ENCODE measurements around the gene VSIR.
A peak's percentile ranks its signal among the peaks of the same experiment; 100 is the strongest.

The VSIR gene

GRCh38 chr10:71711052-71711623 is 62.2 kb downstream of the VSIR start:
- DNase-seq: no peak

DNA sequence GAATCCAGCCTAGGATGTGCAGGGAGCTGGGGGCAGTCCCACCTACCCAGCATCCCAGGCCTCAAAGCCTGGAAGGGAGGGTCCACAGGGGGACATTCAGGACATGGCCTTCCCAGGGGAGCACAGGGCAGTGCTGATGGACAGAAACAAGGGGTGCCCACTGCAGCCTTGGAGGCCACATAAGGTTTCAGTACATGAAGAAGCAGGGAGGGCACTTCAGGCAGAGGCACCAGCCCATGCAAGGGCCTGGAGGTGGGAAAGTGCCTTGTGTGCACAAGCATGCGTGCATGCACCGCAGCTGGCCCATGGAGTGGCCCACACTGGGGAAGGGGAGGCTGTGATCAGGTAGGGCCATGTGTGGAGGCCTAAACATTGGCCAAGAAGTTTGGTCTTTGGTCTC is 62.8 kb downstream of the VSIR start:
- no peak for DNase-seq

DNA sequence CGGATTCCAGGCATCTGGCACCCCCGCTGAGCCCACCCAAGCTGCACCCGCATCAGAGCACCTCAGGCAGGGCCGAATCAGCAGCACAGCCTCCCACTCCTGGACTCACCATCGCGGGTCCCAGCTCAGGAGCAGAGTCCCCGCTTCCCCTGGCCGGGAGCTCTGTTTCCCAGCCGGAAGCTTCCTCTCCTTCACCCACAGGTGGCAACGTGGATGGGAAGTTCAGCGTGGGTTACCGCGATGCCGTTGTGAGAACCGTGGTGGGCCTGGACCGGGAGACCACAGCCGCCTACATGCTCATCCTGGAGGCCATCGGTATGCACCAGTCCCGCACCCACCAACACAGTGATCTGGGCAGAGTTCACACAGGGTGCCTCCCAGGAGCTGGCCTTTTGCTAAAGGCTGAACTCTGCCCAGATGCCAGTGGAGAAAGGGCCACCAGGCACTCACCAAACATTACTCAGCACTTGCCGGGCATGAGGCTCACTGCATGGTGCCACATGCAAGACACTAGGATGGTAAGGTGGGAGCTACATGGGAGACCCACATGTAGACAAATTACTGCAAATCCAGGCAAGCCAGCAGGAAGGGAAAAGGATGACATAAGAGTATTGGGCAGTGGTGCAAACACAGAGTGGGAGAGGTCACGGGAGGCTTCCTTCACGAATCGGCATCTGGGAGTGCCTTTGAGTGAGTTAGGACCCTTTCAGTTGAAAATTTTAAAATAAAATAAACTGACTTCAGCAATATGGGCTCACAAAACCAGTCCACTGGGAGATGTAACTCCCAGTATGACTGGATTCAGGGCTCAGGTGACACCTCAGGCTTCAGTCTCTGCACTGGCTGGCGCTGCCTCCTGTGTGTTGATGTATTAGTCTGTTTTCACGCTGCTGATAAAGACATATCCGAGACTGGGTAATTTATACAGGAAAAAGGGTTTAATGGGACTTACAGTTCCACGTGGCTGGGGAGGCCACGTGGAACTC is 64.1 kb downstream of the VSIR start:
- DNase-seq: no peak

GRCh38 chr10:71708301-71708703 is 65.0 kb downstream of the VSIR start:
- peak; percentile 73 for DNase-seq

DNA sequence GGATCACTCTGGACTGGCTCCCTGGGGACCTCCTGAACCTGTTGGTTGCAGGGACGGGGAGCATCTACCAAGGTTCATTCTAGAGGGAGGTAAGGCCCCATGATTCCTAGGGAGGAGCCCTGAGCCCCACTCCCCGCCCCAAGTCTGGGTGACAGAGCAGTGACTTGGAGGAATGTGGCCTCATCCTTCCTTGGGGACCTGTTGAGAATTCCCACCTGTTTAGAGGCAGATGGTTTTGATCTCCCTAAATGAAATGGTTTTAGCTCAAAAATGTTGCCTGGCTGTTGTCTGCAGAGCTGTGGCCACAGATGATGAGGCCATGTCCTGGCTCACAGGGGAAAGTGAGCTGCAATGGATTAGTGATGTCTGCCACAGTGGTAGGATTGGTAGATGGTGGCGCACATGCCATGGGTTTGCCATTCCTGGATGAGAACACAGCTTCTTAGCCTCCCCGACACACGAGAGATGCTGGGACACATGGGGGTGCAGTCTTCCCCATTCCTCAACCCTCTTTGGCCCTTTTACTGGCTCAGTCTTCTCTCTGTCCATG is 66.0 kb downstream of the VSIR start:
- no peak for DNase-seq

- DNase-seq: no peak
These were observed 66.9 kb downstream of the VSIR start for GRCh38 chr10:71706216-71707121.

DNA sequence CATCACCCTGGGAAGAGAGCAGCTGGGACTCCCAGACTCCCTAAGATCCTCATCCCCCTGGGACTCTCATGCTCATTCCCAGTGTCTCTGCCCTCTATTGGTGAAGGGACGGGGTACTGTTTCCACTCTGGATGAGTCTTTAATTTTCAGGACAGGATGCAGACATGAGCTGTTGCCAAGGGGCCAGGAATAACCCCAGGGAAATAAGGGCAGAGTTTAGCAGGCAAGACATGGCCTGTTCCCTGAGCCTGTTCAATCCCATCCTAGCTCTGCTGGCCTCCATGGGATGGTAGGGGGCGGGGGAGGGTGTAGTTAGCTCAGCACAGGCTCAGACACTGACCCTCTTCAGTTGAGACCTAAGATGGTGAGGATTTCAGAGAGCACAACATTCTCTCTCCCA is 67.7 kb downstream of the VSIR start:
- no peak for DNase-seq

DNA sequence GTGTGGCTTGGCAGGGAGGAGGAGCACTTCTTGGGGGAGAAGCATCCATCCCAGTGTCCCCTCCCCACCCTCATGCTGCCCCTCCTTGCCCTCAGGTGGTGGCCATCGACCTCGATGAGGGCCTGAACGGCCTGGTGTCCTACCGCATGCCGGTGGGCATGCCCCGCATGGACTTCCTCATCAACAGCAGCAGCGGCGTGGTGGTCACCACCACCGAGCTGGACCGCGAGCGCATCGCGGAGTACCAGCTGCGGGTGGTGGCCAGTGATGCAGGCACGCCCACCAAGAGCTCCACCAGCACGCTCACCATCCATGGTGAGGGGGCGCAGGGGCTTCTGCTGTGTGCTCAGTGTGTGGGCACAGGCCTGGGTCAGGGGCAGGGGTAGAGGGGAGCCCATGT is 68.5 kb downstream of the VSIR start:
- no peak for DNase-seq

DNA sequence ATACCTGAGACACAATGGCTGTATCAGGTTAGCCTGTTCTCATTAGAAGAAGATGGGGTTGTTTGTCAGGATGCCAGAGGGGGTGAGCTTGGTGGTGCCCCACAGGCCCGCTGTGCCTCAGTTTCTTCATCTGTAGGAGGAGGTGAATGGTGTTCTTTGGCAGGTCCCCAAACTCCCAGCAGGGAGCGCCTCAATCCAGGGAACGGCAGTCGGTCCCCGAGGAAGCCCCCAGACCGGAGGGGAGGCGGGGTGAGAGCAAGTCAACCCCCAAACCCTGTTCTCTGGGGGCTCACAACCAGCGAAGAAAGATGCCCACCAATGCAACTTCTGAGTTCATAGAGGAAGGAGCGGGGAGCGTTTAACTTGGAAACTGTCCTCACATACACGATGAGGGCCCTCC is 69.7 kb downstream of the VSIR start:
- no peak for DNase-seq

DNA sequence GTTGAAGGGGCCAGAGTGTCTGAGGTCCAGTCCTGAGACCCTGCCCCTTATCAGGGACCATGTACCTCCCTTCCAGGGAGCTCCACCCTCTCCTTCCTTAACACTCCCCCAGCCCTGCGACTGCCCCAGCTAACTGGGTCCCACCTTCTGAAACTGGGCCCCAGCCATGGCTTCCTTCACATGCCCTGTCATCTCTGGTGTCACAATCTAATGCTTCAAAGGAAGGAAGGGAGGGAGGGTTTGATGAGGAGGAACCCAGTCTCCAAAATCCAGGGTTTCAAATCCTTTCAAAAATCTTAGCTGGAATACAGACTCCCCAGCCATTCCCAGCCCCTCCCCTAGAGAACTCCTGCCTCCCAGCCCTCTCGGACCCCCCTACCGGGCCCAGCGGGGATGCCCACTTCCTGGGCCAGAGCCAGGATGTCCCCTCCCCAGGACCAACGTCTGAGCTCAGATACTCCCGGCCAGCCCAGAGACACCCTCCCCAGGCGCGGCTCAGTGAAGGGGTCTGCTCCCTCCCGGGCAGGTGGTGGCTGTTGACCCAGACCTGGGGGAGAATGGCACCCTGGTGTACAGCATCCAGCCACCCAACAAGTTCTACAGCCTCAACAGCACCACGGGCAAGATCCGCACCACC is 71.7 kb downstream of the VSIR start:
- no peak for DNase-seq

- no peak for DNase-seq
These were observed 72.5 kb downstream of the VSIR start for GRCh38 chr10:71700731-71701368.

- DNase-seq: no peak
These were observed 74.6 kb downstream of the VSIR start for GRCh38 chr10:71698737-71699136.

- peak; percentile 50 for DNase-seq
These were observed 75.2 kb downstream of the VSIR start for GRCh38 chr10:71697938-71698709.
